Measurements from ENCODE around the gene TOR1AIP2.

DNA sequence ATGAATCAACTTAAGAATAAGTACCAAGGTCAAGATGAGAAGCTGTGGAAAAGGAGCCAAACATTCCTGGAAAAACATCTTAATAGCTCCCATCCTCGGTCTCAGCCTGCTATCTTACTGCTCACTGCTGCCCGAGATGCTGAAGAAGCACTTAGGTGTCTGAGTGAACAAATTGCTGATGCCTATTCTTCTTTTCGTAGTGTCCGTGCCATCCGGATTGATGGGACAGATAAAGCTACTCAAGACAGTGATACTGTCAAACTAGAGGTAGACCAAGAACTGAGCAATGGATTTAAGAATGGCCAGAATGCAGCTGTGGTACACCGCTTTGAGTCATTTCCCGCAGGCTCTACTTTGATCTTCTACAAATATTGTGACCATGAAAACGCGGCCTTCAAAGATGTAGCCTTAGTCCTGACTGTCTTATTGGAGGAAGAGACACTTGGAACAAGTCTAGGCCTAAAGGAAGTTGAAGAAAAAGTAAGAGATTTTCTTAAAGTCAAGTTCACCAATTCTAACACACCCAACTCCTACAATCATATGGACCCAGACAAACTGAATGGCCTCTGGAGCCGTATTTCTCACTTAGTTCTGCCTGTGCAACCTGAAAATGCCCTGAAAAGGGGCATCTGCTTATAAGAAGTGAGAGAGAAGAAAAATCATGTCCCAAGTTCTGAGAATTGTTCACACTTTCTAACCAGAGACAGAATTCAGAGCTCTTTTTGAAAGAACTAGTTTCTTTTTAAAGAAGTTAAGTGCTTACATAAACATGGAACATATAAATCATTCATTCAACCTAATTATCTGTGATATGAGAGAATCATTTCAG, 40.2 kb upstream of the TOR1AIP2 start:
- no peak for TF ChIP-seq EZH2 (IDR thresholded peaks at IDR 0.05; ENCODE audit: borderline replicate concordance, low read depth, low read length, poor library complexity, severe bottlenecking)
- TF ChIP-seq, protein P1, sequence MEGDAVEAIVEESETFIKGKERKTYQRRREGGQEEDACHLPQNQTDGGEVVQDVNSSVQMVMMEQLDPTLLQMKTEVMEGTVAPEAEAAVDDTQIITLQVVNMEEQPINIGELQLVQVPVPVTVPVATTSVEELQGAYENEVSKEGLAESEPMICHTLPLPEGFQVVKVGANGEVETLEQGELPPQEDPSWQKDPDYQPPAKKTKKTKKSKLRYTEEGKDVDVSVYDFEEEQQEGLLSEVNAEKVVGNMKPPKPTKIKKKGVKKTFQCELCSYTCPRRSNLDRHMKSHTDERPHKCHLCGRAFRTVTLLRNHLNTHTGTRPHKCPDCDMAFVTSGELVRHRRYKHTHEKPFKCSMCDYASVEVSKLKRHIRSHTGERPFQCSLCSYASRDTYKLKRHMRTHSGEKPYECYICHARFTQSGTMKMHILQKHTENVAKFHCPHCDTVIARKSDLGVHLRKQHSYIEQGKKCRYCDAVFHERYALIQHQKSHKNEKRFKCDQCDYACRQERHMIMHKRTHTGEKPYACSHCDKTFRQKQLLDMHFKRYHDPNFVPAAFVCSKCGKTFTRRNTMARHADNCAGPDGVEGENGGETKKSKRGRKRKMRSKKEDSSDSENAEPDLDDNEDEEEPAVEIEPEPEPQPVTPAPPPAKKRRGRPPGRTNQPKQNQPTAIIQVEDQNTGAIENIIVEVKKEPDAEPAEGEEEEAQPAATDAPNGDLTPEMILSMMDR (conservative IDR thresholded peaks at IDR 0.05; ENCODE audit: low read depth, low read length), result no peak

Data from A673 (cell line).